Cardiac septum (tissue), 1 donor: ENCODE results near the gene OR2D2. TPM values are rescaled to one million over a fixed set of nuclear protein-coding genes. Genes with fewer than 3 reads are reported as not detected.
A peak's percentile ranks its signal among the peaks of the same experiment; 100 is the strongest.
"Not testable (repeated sequence)": the region's sequence is repeated elsewhere in the genome, so short reads cannot be mapped to it uniquely, and the experiment has no call there.

Experiments used
- DNase-seq: peaks from one replicate; pipeline ENCODE4 v3.0.0-alpha.2; 2020; ENCODE audit warnings: low spot score
- intact Hi-C: fragments of 100-400 bp; cut with DNase I; formaldehyde crosslinking; loops from one replicate; pipeline ENCODE4 v1.14.0; 2022
- long read RNA-seq: library from polyadenylated mRNA; unstranded; transcript quantifications from one replicate; pipeline ENCODE4 v2.0.0, GENCODE V29; 2021
- total RNA-seq: library from RNA; stranded (reverse); fragmentation: NEBNext Ultra II Directional; extraction: Animal tissue kit (Norgen Biotek cat#: 25700); gene quantifications from one replicate; pipeline ENCODE4 v1.2.1, GENCODE V29; 2021
- donor health status: DM: no; HTN: no; CAD: no.

The OR2D2 gene
- not detected for total RNA-seq
- long read RNA-seq: 0 reads

- intact Hi-C loops: no loop called here
- DNase-seq: no peak
Measured at GRCh38 chr11:6892400-6892799, at the start of gene OR2D2. Gene OR2D2, minus strand, starts transcription at chr11:6892500. Its CDS starts 0 bp downstream, at chr11:6892500.

- no peak for DNase-seq
- intact Hi-C loops: no loop called here
Measured at GRCh38 chr11:6941970-6942369, 49.7 kb upstream of the OR2D2 start.

- intact Hi-C loops: no loop called here
- DNase-seq: no peak
Measured at GRCh38 chr11:6932145-6932544, 39.8 kb upstream of the OR2D2 start.

- DNase-seq: no peak
- intact Hi-C loops: no loop called here
Measured at GRCh38 chr11:6931146-6931713, 38.9 kb upstream of the OR2D2 start.

- DNase-seq: no peak
- intact Hi-C loops: no loop called here
Measured at GRCh38 chr11:6928916-6929315, 36.6 kb upstream of the OR2D2 start.

- intact Hi-C loops: no loop called here
- DNase-seq: no peak
Measured at GRCh38 chr11:6927030-6927617, 34.8 kb upstream of the OR2D2 start.

- intact Hi-C loops: no loop called here
- peak; percentile 76 for DNase-seq
Measured at GRCh38 chr11:6926208-6927029, 34.1 kb upstream of the OR2D2 start, which contains the start of gene ZNF215. Gene ZNF215, plus strand, starts transcription at chr11:6926426. Its CDS starts 5,847 bp downstream, at chr11:6932273.

- intact Hi-C loops: no loop called here
- no peak for DNase-seq
Measured at GRCh38 chr11:6925636-6926207, 33.4 kb upstream of the OR2D2 start.

GRCh38 chr11:6925007-6925577 is 32.8 kb upstream of the OR2D2 start:
- intact Hi-C loops: no loop called here
- no peak for DNase-seq

GRCh38 chr11:6920702-6921101 is 28.4 kb upstream of the OR2D2 start, which contains the start of gene OR2D3:
Gene OR2D3, plus strand, starts transcription at chr11:6921002. Its CDS starts 0 bp downstream, at chr11:6921002.
- DNase-seq: no peak
- intact Hi-C loops: no loop called here

- intact Hi-C loops: no loop called here
- DNase-seq: no peak
Measured at GRCh38 chr11:6919698-6920097, 27.4 kb upstream of the OR2D2 start.

- intact Hi-C loops: no loop called here
- no peak for DNase-seq
Measured at GRCh38 chr11:6911948-6912347, 19.6 kb upstream of the OR2D2 start.

GRCh38 chr11:6911378-6911777 is 19.1 kb upstream of the OR2D2 start:
- intact Hi-C loops: no loop called here
- DNase-seq: no peak

- DNase-seq, intact Hi-C loops: not testable (repeated sequence)
Measured at GRCh38 chr11:6904804-6905203, 12.5 kb upstream of the OR2D2 start.

- intact Hi-C loops: no loop called here
- no peak for DNase-seq
Measured at GRCh38 chr11:6900327-6900999, 8.2 kb upstream of the OR2D2 start.

GRCh38 chr11:6898911-6899310 is 6.6 kb upstream of the OR2D2 start:
- intact Hi-C loops: no loop called here
- DNase-seq: no peak

GRCh38 chr11:6895010-6895409 is 2.7 kb upstream of the OR2D2 start:
- no peak for DNase-seq
- intact Hi-C loops: no loop called here

- no peak for DNase-seq
- intact Hi-C loops: no loop called here
Measured at GRCh38 chr11:6894097-6894496, 1.8 kb upstream of the OR2D2 start.

GRCh38 chr11:6889835-6890234 is 2.5 kb downstream of the OR2D2 start:
- intact Hi-C loops: no loop called here
- no peak for DNase-seq

- intact Hi-C loops: no loop called here
- no peak for DNase-seq
Measured at GRCh38 chr11:6888830-6889229, 3.5 kb downstream of the OR2D2 start.
